Sigmoid colon (tissue), 7 donors: ENCODE data around the gene SV2B. TPM values are rescaled to one million over a fixed set of nuclear protein-coding genes. Genes with fewer than 3 reads are reported as not detected.

Source experiments
- DNase-seq: peaks from one replicate; pipeline ENCODE4 v3.0.0-alpha.2; 2019
- H3K27ac ChIP-seq, 4 donors: fragments of 200-600 bp; sonication (generic); one replicate each; pipeline ENCODE4 v1.5.1; 2016 to 2019; ENCODE audit warnings: mild to moderate bottlenecking in 1 of 4
- H3K27me3 ChIP-seq, 3 donors: fragments of 200-600 bp; sonication (generic); one replicate each; pipeline ENCODE4 v1.5.1; 2019; ENCODE audit warnings: mild to moderate bottlenecking in 1 of 3
- H3K36me3 ChIP-seq, 4 donors: fragments of 200-600 bp; sonication (generic); one replicate each; pipeline ENCODE4 v1.5.1; 2016 to 2019
- H3K4me1 ChIP-seq, 4 donors: fragments of 200-600 bp; sonication (generic); one replicate each; pipeline ENCODE4 v1.5.1; 2017 to 2019
- H3K4me3 ChIP-seq, 4 donors: fragments of 200-600 bp; sonication (generic); one replicate each; pipeline ENCODE4 v1.5.1; 2017 to 2019; ENCODE audit warnings: mild to moderate bottlenecking in 2 of 4, moderate library complexity in 1 of 4
- H3K9me3 ChIP-seq, 4 donors: fragments of 200-600 bp in 3 of 4; sonication (generic) in 3 of 4; one replicate each; pipeline versions ENCODE4 v1.5.1 to v1.6.1; 2013 to 2019
- EP300 ChIP-seq, 4 donors: sonication (generic); formaldehyde crosslinking; IDR thresholded peaks; one replicate each; pipeline ENCODE4 v1.6.1; 2017; ENCODE audit warnings: antibody characterized with exemption in 4 of 4
- POLR2A ChIP-seq, 2 donors: fragments of 450-650 bp; IDR thresholded peaks; one replicate each; pipeline ENCODE4 v1.6.1; 2016; ENCODE audit warnings: antibody characterized with exemption in 2 of 2, mild to moderate bottlenecking in 2 of 2, moderate library complexity in 2 of 2
- POLR2AphosphoS5 ChIP-seq, 4 donors: sonication (generic); formaldehyde crosslinking; IDR thresholded peaks; one replicate each; pipeline ENCODE4 v1.6.1; 2017; ENCODE audit warnings: antibody characterized with exemption in 4 of 4
- WGBS, 2 donors: extraction: QIAGEN DNeasy Blood & Tissue Kit; methylation state at CpG; one replicate each; pipeline ENCODE4 v1.1.7; 2013; 5-methylcytosine and 5-hydroxymethylcytosine counted together
- intact Hi-C: fragments of 100-400 bp; cut with DNase I; formaldehyde crosslinking; loops from one replicate; pipeline ENCODE4 v1.15.1; 2023
- polyA plus RNA-seq, 3 donors: library from polyadenylated mRNA; stranded (reverse); fragments of 200-250 nt; gene quantifications; one replicate each; pipeline ENCODE4 v1.2.3, GENCODE V29; 2013
- total RNA-seq, 4 donors: library from RNA; depleted of rRNA; stranded (reverse); fragments of >200 nt; gene quantifications; one replicate each; pipeline ENCODE4 v1.1.0, GENCODE V29; 2016
- TF ChIP-seq, protein P1 (sequence below), 4 experiments: fragments of 450-650 bp in 3 of 4; fragments of 200-600 bp in 1 of 4; IDR thresholded peaks; one replicate each; pipeline ENCODE4 v1.5.1; 2016 to 2019; ENCODE audit warnings: antibody characterized with exemption in 4 of 4, mild to moderate bottlenecking in 3 of 4, moderate library complexity in 2 of 4
- donor health status: healthy with polysubstance abuse.
- donor health status: Bipolar disorder and iron deficiency.
- donor health status: healthy.

The SV2B gene
- total and polyA plus RNA-seq, 7 donors, result 2.0 to 5.0 (median 3.1) TPM; not detected in 2

DNA sequence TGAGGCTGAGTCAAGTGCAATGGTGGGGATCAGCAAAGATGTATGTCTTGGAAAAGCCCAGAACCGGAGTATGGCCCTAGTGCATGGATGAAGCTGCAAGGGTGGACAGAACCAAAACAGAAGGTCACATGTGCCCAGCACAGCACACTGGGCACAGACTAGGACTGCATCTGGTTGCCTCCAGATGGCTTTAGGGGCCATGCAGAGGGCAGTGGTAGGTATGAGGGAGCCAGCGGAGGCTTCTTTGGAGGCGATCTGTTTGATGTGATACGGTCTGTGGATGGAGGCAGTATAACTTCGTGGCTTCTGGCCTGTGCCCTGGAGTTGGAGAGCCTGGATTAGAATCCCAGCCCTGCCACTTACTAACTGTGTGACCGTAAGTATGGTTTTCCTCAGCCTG lies 29.4 kb downstream of the SV2B start:
- TF ChIP-seq POLR2A (IDR thresholded peaks at IDR 0.05) (no peak), POLR2AphosphoS5 (IDR thresholded peaks at IDR 0.05) (no peak), EP300 (IDR thresholded peaks at IDR 0.05) (no peak)
- TF ChIP-seq, protein P1, sequence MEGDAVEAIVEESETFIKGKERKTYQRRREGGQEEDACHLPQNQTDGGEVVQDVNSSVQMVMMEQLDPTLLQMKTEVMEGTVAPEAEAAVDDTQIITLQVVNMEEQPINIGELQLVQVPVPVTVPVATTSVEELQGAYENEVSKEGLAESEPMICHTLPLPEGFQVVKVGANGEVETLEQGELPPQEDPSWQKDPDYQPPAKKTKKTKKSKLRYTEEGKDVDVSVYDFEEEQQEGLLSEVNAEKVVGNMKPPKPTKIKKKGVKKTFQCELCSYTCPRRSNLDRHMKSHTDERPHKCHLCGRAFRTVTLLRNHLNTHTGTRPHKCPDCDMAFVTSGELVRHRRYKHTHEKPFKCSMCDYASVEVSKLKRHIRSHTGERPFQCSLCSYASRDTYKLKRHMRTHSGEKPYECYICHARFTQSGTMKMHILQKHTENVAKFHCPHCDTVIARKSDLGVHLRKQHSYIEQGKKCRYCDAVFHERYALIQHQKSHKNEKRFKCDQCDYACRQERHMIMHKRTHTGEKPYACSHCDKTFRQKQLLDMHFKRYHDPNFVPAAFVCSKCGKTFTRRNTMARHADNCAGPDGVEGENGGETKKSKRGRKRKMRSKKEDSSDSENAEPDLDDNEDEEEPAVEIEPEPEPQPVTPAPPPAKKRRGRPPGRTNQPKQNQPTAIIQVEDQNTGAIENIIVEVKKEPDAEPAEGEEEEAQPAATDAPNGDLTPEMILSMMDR (IDR thresholded peaks at IDR 0.05), result no peak
- Histone ChIP-seq H3K4me1 (no peaks in the 10 kb centered on the region), H3K27ac (no peak overlapping the region), H3K27me3 (peaks cover 0 to 4% (median 3%) of the 10 kb centered on the region in 3 donors), H3K4me3 (no peak overlapping the region), H3K9me3 (no peaks in the 10 kb centered on the region), H3K36me3 (no peaks in the 10 kb centered on the region)
- 90 to 93% methylated on average over 6 of the region's 6 CpGs for WGBS, 2 donors
- intact Hi-C loops, result no loop called here
- no peak for DNase-seq

DNA sequence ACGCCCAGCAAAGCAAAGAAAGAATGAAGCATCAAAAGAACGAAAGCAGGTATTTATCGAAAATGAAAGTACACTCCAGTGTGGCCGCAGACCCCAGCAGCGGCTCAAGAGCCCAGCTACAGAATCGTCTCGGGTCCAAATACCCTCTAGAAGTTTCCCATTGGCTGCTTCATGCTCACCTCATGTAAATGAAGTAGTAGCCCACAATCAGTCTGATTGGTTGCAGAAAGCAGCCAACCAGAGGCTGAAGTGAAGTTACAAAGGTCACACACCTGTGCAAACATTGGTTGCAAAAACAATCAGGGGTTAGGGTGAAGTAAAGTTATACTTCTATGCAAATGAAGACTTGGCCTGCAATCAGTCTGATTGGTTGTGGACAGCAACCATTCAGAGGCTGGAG lies 32.0 kb downstream of the SV2B start:
- no peak for TF ChIP-seq POLR2AphosphoS5 (IDR thresholded peaks at IDR 0.05)
- TF ChIP-seq EP300 (IDR thresholded peaks at IDR 0.05), result no peak
- no peak for DNase-seq
- H3K4me3 ChIP-seq, result no peak overlapping the region
- H3K9me3 ChIP-seq, result no peaks in the 10 kb centered on the region
- no peak overlapping the region for H3K27ac ChIP-seq
- no peaks in the 10 kb centered on the region for H3K36me3 ChIP-seq
- no peaks in the 10 kb centered on the region for H3K4me1 ChIP-seq
- WGBS, 2 donors, result 89 to 90% methylated on average over 7 of the region's 7 CpGs
- intact Hi-C loops, result no loop called here
- no peaks in the 10 kb centered on the region for H3K27me3 ChIP-seq

DNA sequence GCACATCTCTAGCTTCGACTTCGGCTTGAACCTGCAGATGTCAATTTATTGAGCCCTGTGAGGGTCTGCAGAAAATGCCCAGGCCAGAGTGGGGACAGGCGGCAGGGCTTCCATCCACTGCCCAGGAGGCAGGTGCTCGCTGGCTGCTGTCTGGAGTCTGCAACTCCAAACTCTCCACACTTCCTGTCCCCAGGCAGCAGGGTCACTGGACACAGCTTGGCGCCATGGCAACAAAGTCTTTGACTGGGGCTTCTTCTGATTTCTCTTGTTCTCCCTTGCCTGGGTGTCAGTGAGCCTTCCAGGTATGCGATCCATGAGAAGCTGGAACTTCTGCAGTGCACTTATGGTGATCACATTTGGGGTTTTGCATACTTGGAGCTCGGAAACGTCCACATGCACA lies 33.5 kb downstream of the SV2B start:
- DNase-seq, result no peak
- Histone ChIP-seq H3K9me3 (no peaks in the 10 kb centered on the region), H3K4me1 (no peaks in the 10 kb centered on the region), H3K36me3 (no peaks in the 10 kb centered on the region), H3K27me3 (no peaks in the 10 kb centered on the region), H3K4me3 (no peak overlapping the region), H3K27ac (no peak overlapping the region)
- intact Hi-C loops, result no loop called here
- TF ChIP-seq, protein P1 (IDR thresholded peaks at IDR 0.05), result no peak
- TF ChIP-seq POLR2AphosphoS5 (IDR thresholded peaks at IDR 0.05), result no peak
- TF ChIP-seq EP300 (IDR thresholded peaks at IDR 0.05), result no peak
- no peak for TF ChIP-seq POLR2A (IDR thresholded peaks at IDR 0.05)
- 86% methylated on average over 8 of the region's 8 CpGs for WGBS, 2 donors

- Histone ChIP-seq H3K4me1 (no peaks in the 10 kb centered on the region), H3K36me3 (no peaks in the 10 kb centered on the region), H3K4me3 (no peak overlapping the region), H3K27me3 (no peaks in the 10 kb centered on the region), H3K9me3 (no peaks in the 10 kb centered on the region), H3K27ac (no peak overlapping the region)
- 79 to 83% methylated on average over 10 of the region's 10 CpGs for WGBS, 2 donors
- no peak for TF ChIP-seq POLR2A (IDR thresholded peaks at IDR 0.05)
- no peak for TF ChIP-seq EP300 (IDR thresholded peaks at IDR 0.05)
- TF ChIP-seq POLR2AphosphoS5 (IDR thresholded peaks at IDR 0.05), result no peak
- TF ChIP-seq, protein P1 (IDR thresholded peaks at IDR 0.05), result no peak
- intact Hi-C loops, result no loop called here
- DNase-seq, result no peak
Observed at GRCh38 chr15:91135201-91136130, 35.4 kb downstream of the SV2B start.

DNA sequence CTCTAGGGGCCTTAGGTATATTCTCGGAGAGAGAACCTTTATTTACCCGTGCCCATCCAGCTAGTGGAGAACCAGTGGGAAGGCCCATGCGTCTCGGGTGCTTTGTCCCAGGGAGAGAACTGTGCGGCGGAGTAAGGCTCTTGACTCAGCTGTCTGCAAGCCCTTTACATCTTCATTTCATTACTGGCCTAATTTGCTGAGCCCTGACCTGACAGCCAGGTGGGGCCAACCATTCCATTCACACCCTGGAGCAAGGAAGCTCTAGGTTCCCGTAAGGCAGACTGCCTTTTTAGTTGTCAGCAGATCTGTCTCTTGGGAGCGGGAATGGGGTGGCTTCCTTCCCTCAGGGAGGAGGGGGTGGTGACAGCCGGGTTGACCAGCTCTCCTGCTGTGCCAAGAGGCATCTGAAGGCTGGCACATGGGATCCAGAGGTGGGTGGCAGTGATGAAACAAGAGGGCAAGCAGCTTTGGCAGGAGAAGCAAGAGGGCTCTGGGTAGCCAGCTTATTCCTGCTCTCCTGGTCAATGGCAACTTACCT lies 36.4 kb downstream of the SV2B start:
- TF ChIP-seq POLR2AphosphoS5 (IDR thresholded peaks at IDR 0.05) (no peak), EP300 (IDR thresholded peaks at IDR 0.05) (no peak), POLR2A (IDR thresholded peaks at IDR 0.05) (no peak)
- TF ChIP-seq, protein P1 (IDR thresholded peaks at IDR 0.05), result no peak
- intact Hi-C loops, result no loop called here
- DNase-seq, result no peak
- no peaks in the 10 kb centered on the region for H3K4me1 ChIP-seq
- H3K27ac ChIP-seq, result no peak overlapping the region
- H3K4me3 ChIP-seq, result no peak overlapping the region
- 80 to 82% methylated on average over 9 of the region's 9 CpGs for WGBS, 2 donors
- no peaks in the 10 kb centered on the region for H3K9me3 ChIP-seq
- H3K27me3 ChIP-seq, result no peaks in the 10 kb centered on the region
- no peaks in the 10 kb centered on the region for H3K36me3 ChIP-seq
